Measurements from ENCODE around the gene BACE2.
"Not testable (repeated sequence)": the region's sequence is repeated elsewhere in the genome, so short reads cannot be mapped to it uniquely, and the experiment has no call there.

BACE2 gene

GRCh38 chr21:41231060-41231459 lies 63.1 kb downstream of the BACE2 start:
- H3K9me3 ChIP-seq (ENCODE audit: control insufficient read depth in 1 of 2, low read length in 2 of 2) = no peaks in the 10 kb centered on the region
- H3K4me3 ChIP-seq (ENCODE audit: low read depth in 1 of 2, low read length in 2 of 2) = no peak overlapping the region
- no peak overlapping the region for H3K9ac ChIP-seq (ENCODE audit: low read depth in 1 of 2, low read length in 2 of 2)
- H3K4me1 ChIP-seq (ENCODE audit: control insufficient read depth in 1 of 2, insufficient read depth in 2 of 2, low read length in 2 of 2) = peaks cover 15% of the 10 kb centered on the region in 2 donors
- no peaks in the 10 kb centered on the region for H3K27me3 ChIP-seq (ENCODE audit: control insufficient read depth in 1 of 2, insufficient read depth in 2 of 2, low read length in 2 of 2)
- H3K27ac ChIP-seq (ENCODE audit: low read depth, low read length) = no peak overlapping the region
- H3K36me3 ChIP-seq (ENCODE audit: control insufficient read depth in 1 of 2, insufficient read depth in 2 of 2, low read length in 2 of 2) = peaks cover 10 to 15% of the 10 kb centered on the region in 2 donors

DNA sequence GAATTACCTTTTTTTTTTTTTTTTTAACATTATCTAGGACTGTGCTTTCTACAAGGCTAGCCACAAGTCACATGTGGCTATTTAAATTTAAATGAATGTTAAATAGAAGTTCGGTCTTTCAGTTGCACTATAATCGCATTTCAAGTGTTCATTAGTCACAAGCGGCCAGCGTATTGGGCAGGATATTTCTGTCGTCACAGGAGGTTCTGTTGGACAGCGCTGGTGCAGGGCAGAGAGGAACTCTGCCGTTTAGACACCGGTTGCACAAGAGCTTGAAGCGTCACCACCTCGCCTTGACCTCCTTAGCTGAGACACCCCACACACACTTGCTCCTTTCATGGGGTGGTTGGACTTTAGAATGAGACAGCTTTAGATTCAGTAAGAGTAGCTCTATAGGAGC lies 64.1 kb downstream of the BACE2 start:
- Histone ChIP-seq H3K4me1 (ENCODE audit: control insufficient read depth in 1 of 2, insufficient read depth in 2 of 2, low read length in 2 of 2) (peaks cover 9 to 13% of the 10 kb centered on the region in 2 donors), H3K9ac (ENCODE audit: low read depth in 1 of 2, low read length in 2 of 2) (no peak overlapping the region), H3K36me3 (ENCODE audit: control insufficient read depth in 1 of 2, insufficient read depth in 2 of 2, low read length in 2 of 2) (peaks cover 7 to 11% of the 10 kb centered on the region in 2 donors), H3K27ac (ENCODE audit: low read depth, low read length) (no peak overlapping the region), H3K9me3 (ENCODE audit: control insufficient read depth in 1 of 2, low read length in 2 of 2) (no peaks in the 10 kb centered on the region), H3K27me3 (ENCODE audit: control insufficient read depth in 1 of 2, insufficient read depth in 2 of 2, low read length in 2 of 2) (no peaks in the 10 kb centered on the region), H3K4me3 (ENCODE audit: low read depth in 1 of 2, low read length in 2 of 2) (no peak overlapping the region)

DNA sequence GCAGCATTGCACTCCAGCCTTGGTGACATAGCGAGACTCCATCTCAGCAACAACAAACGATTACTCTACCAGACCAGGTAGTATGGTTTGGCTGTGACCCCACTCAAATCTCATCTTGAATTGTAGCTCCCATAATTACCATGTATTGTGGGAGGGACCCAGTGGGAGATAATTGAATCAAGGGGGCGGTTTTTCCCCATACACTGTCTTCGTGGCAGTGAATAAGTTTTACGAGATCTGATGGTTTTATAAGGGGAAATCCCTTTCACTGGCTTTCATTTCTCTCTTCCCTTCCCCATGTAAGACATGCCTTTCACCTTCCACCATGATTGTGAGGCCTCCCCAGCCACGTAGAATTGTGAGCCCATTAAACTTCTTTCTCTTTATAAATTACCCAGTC lies 66.0 kb downstream of the BACE2 start:
- Histone ChIP-seq H3K9me3 (ENCODE audit: control insufficient read depth in 1 of 2, low read length in 2 of 2) (no peaks in the 10 kb centered on the region), H3K36me3 (ENCODE audit: control insufficient read depth in 1 of 2, insufficient read depth in 2 of 2, low read length in 2 of 2) (peaks cover 7 to 21% of the 10 kb centered on the region in 2 donors), H3K27ac (ENCODE audit: low read depth, low read length) (no peak overlapping the region), H3K27me3 (ENCODE audit: control insufficient read depth in 1 of 2, insufficient read depth in 2 of 2, low read length in 2 of 2) (no peaks in the 10 kb centered on the region), H3K9ac (ENCODE audit: low read depth in 1 of 2, low read length in 2 of 2) (no peak overlapping the region), H3K4me3 (ENCODE audit: low read depth in 1 of 2, low read length in 2 of 2) (no peak overlapping the region), H3K4me1 (ENCODE audit: control insufficient read depth in 1 of 2, insufficient read depth in 2 of 2, low read length in 2 of 2) (no peaks in the 10 kb centered on the region)

DNA sequence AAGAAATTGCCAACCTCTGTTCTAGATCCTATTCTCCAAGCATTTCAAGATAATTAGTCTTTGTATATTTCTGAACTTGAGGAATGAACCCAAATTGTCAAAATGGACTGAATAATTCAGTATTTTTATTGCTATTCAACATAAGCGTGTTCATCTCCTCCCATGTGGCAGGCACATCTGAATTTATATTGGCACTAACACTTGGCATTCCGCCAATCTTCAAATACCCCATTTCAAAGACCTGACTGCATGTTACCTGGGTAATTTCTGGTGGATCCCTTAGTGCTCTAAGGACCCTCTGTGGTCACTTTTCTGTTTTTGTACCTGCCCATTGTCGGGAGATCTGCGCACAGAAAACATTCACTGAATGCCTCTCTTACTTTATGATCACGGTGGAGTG lies 66.6 kb downstream of the BACE2 start:
- Histone ChIP-seq H3K27ac (ENCODE audit: low read depth, low read length) (no peak overlapping the region), H3K4me1 (ENCODE audit: control insufficient read depth in 1 of 2, insufficient read depth in 2 of 2, low read length in 2 of 2) (no peaks in the 10 kb centered on the region), H3K9ac (ENCODE audit: low read depth in 1 of 2, low read length in 2 of 2) (no peak overlapping the region), H3K9me3 (ENCODE audit: control insufficient read depth in 1 of 2, low read length in 2 of 2) (no peaks in the 10 kb centered on the region), H3K27me3 (ENCODE audit: control insufficient read depth in 1 of 2, insufficient read depth in 2 of 2, low read length in 2 of 2) (no peaks in the 10 kb centered on the region), H3K4me3 (ENCODE audit: low read depth in 1 of 2, low read length in 2 of 2) (no peak overlapping the region), H3K36me3 (ENCODE audit: control insufficient read depth in 1 of 2, insufficient read depth in 2 of 2, low read length in 2 of 2) (peaks cover 5 to 16% of the 10 kb centered on the region in 2 donors)

DNA sequence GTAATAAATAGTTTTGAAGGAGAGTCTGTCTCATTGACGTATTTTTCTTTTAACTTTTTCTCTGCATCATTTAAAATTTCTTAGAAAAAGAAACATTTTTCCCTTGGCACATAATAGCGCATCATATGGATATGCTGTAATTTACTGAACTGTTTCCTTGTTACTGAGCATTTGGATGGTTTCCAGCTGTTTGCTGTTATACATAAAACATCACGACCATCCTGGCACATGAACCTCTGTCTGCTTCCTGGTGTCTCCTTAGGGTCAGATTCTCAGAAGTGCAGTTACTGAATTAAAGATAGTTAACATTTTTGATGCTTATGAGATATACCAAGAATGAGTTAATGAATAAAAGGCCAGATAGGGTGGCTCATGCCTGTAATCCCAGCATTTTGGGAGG lies 67.2 kb downstream of the BACE2 start:
- Histone ChIP-seq H3K36me3 (ENCODE audit: control insufficient read depth in 1 of 2, insufficient read depth in 2 of 2, low read length in 2 of 2) (peaks cover 0 to 14% of the 10 kb centered on the region in 2 donors), H3K27ac (ENCODE audit: low read depth, low read length) (no peak overlapping the region), H3K9ac (ENCODE audit: low read depth in 1 of 2, low read length in 2 of 2) (no peak overlapping the region), H3K27me3 (ENCODE audit: control insufficient read depth in 1 of 2, insufficient read depth in 2 of 2, low read length in 2 of 2) (no peaks in the 10 kb centered on the region), H3K9me3 (ENCODE audit: control insufficient read depth in 1 of 2, low read length in 2 of 2) (no peaks in the 10 kb centered on the region), H3K4me1 (ENCODE audit: control insufficient read depth in 1 of 2, insufficient read depth in 2 of 2, low read length in 2 of 2) (no peaks in the 10 kb centered on the region), H3K4me3 (ENCODE audit: low read depth in 1 of 2, low read length in 2 of 2) (no peak overlapping the region)

DNA sequence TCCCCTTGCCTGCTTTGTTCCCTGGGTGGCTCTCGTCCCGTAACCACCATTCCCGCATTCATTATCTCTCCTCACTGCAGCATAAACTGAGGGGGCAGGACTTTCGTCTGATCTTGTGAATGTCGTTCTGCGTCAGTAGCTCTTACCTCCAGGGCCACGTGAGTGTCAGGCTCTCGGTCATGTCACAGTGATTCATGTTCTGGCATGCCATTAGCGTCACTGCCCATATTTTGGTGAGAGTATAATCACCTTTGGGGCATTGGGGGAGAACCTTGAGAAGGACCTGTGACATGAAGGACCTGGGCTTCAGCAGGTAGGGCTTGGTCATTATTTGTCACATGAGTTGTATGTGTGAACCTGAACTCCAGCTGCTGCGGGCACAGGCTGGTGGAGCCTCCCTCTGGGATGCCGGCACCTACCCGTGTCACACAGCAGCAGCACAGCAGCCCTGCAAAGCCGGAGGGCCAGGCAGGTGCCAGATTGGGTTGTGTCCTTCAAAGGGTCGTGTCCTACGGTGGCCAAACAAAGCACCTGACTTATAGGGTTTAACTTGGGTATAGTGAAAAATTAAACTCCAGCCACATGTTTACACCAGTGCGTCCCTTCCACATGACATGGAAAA lies 68.5 kb downstream of the BACE2 start:
- H3K4me1 ChIP-seq (ENCODE audit: control insufficient read depth in 1 of 2, insufficient read depth in 2 of 2, low read length in 2 of 2) = no peaks in the 10 kb centered on the region
- H3K4me3 ChIP-seq (ENCODE audit: low read depth in 1 of 2, low read length in 2 of 2) = no peak overlapping the region
- H3K27me3 ChIP-seq (ENCODE audit: control insufficient read depth in 1 of 2, insufficient read depth in 2 of 2, low read length in 2 of 2) = no peaks in the 10 kb centered on the region
- peaks cover 0 to 16% of the 10 kb centered on the region in 2 donors for H3K36me3 ChIP-seq (ENCODE audit: control insufficient read depth in 1 of 2, insufficient read depth in 2 of 2, low read length in 2 of 2)
- no peak overlapping the region for H3K27ac ChIP-seq (ENCODE audit: low read depth, low read length)
- no peaks in the 10 kb centered on the region for H3K9me3 ChIP-seq (ENCODE audit: control insufficient read depth in 1 of 2, low read length in 2 of 2)
- H3K9ac ChIP-seq (ENCODE audit: low read depth in 1 of 2, low read length in 2 of 2) = no peak overlapping the region

- not testable (repeated sequence) for H3K9me3 ChIP-seq (ENCODE audit: control insufficient read depth in 1 of 2, low read length in 2 of 2); H3K27me3 ChIP-seq (ENCODE audit: control insufficient read depth in 1 of 2, insufficient read depth in 2 of 2, low read length in 2 of 2); H3K4me1 ChIP-seq (ENCODE audit: control insufficient read depth in 1 of 2, insufficient read depth in 2 of 2, low read length in 2 of 2); H3K4me3 ChIP-seq (ENCODE audit: low read depth in 1 of 2, low read length in 2 of 2); H3K27ac ChIP-seq (ENCODE audit: low read depth, low read length); H3K9ac ChIP-seq (ENCODE audit: low read depth in 1 of 2, low read length in 2 of 2)
- H3K36me3 ChIP-seq (ENCODE audit: control insufficient read depth in 1 of 2, insufficient read depth in 2 of 2, low read length in 2 of 2) = peaks cover 0 to 16% of the 10 kb centered on the region in 2 donors
Measured at GRCh38 chr21:41238081-41238796, 70.3 kb downstream of the BACE2 start.

DNA sequence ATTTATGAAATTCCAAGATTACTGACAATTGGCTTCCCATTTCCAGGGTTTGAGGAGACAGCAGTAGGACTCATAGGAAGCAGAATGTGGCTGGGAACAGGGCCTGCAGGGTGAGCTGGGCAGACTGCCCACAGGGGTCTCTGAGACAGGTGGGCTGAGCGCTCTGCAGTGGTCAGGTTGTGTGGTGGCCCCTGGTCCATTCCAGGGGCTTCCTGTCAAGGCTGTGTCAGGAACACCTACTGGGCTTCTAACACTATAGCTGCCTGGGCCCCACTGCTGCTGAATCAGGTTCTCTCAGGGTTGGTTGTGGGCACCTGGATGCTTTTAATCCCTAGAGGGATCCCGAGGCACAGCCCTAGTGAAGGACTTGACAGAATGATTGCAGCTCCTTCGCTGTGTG lies 72.1 kb downstream of the BACE2 start:
- Histone ChIP-seq H3K4me1 (ENCODE audit: control insufficient read depth in 1 of 2, insufficient read depth in 2 of 2, low read length in 2 of 2) (peaks cover 0 to 5% of the 10 kb centered on the region in 2 donors), H3K27ac (ENCODE audit: low read depth, low read length) (no peak overlapping the region), H3K27me3 (ENCODE audit: control insufficient read depth in 1 of 2, insufficient read depth in 2 of 2, low read length in 2 of 2) (no peaks in the 10 kb centered on the region), H3K9me3 (ENCODE audit: control insufficient read depth in 1 of 2, low read length in 2 of 2) (no peaks in the 10 kb centered on the region), H3K4me3 (ENCODE audit: low read depth in 1 of 2, low read length in 2 of 2) (no peak overlapping the region), H3K9ac (ENCODE audit: low read depth in 1 of 2, low read length in 2 of 2) (no peak overlapping the region), H3K36me3 (ENCODE audit: control insufficient read depth in 1 of 2, insufficient read depth in 2 of 2, low read length in 2 of 2) (peaks cover 0 to 21% of the 10 kb centered on the region in 2 donors)

DNA sequence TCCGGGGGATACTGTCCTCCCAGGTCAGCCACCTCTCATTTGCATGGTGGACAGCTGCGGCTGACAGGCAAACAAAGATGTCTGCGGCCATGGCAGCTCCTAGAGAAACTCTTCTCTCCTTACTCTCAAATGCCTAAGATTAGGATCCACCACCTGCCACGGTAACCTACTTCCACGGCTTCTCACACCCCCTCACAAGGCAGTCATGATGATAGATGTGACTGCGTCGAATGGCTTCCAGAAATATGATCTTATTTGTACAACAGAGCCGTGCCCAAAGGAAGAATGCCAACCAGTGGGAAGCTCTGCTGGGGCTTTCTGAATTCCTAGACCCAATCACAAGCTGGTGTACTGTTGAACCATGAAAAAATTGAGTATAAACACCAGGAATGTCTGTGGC lies 73.4 kb downstream of the BACE2 start:
- Histone ChIP-seq H3K4me1 (ENCODE audit: control insufficient read depth in 1 of 2, insufficient read depth in 2 of 2, low read length in 2 of 2) (peaks cover 0 to 5% of the 10 kb centered on the region in 2 donors), H3K27ac (ENCODE audit: low read depth, low read length) (no peak overlapping the region), H3K9me3 (ENCODE audit: control insufficient read depth in 1 of 2, low read length in 2 of 2) (no peaks in the 10 kb centered on the region), H3K27me3 (ENCODE audit: control insufficient read depth in 1 of 2, insufficient read depth in 2 of 2, low read length in 2 of 2) (no peaks in the 10 kb centered on the region), H3K9ac (ENCODE audit: low read depth in 1 of 2, low read length in 2 of 2) (no peak overlapping the region), H3K36me3 (ENCODE audit: control insufficient read depth in 1 of 2, insufficient read depth in 2 of 2, low read length in 2 of 2) (peaks cover 0 to 25% of the 10 kb centered on the region in 2 donors), H3K4me3 (ENCODE audit: low read depth in 1 of 2, low read length in 2 of 2) (no peak overlapping the region)

DNA sequence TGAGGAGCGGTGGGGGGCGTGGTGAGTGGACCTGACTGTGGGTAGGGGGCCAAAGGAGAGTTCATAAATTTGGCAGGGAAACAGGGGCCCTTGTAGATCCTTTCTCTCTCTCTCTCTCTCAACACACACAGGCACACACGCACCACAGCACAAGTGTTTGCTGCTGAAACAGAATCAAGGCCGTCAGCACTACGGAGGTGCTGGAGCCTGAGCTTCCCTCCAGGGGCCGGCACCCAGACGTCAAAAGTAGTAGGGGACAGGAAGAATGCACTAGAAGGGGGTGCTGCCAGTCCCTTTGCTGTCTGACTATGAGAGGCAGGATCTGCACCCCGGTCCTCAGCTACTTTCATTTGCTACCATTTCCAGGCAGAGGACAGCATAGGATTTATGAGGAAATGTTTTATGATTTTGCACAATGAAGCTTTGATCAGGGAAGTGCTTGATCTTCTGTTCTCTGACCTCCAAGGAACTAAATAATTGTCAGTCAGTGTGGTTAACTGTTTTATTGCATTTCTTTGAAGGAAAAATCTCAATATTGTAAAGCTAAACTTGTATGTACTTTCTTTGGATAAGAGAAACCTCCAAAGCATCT lies 74.4 kb downstream of the BACE2 start:
- Histone ChIP-seq H3K27ac (ENCODE audit: low read depth, low read length) (no peak overlapping the region), H3K36me3 (ENCODE audit: control insufficient read depth in 1 of 2, insufficient read depth in 2 of 2, low read length in 2 of 2) (peaks cover 3 to 28% of the 10 kb centered on the region in 2 donors), H3K4me3 (ENCODE audit: low read depth in 1 of 2, low read length in 2 of 2) (no peak overlapping the region), H3K4me1 (ENCODE audit: control insufficient read depth in 1 of 2, insufficient read depth in 2 of 2, low read length in 2 of 2) (peaks cover 3 to 5% of the 10 kb centered on the region in 2 donors), H3K27me3 (ENCODE audit: control insufficient read depth in 1 of 2, insufficient read depth in 2 of 2, low read length in 2 of 2) (no peaks in the 10 kb centered on the region), H3K9ac (ENCODE audit: low read depth in 1 of 2, low read length in 2 of 2) (no peak overlapping the region), H3K9me3 (ENCODE audit: control insufficient read depth in 1 of 2, low read length in 2 of 2) (no peaks in the 10 kb centered on the region)

Data from duodenal mucosa (tissue), 2 donors.